Measurements from ENCODE around the gene CKS1B. TPM values are rescaled to one million over a fixed set of nuclear protein-coding genes. Genes with fewer than 3 reads are reported as not detected.

The CKS1B gene
- total and polyA plus RNA-seq, 9 of the 15 experiments (the other 6 are each of a cell fraction or from before 2014, with no cell fraction given): 215 to 1,103 (median 460) TPM

GRCh38 chr1:155000726-155001424, 26.4 kb downstream of the CKS1B start (continued):
- TF ChIP-seq MTA3 (IDR thresholded peaks at IDR 0.05; ENCODE audit: borderline replicate concordance): peak; percentile 92
- TF ChIP-seq MLLT1 (IDR thresholded peaks at IDR 0.05): peak in 1 of 2 experiments; percentile 52; a peak in 1 of 4 replicates
- TF ChIP-seq ZNF316 (IDR thresholded peaks at IDR 0.05): peak; percentile 78
- TF ChIP-seq ATF3 (IDR thresholded peaks at IDR 0.05): peak; percentile 95
- peak; percentile 81; the same call in 1 of the 2 replicates for TF ChIP-seq ATF3 (CRISPR knock-in tag; conservative IDR thresholded peaks at IDR 0.05)
- TF ChIP-seq MBD2 (IDR thresholded peaks at IDR 0.05; ENCODE audit: borderline replicate concordance, low read depth): peak; percentile 82; the same call in 1 of the 2 replicates
- TF ChIP-seq NFIC (IDR thresholded peaks at IDR 0.05): peak; percentile 60; the same call in 1 of the 2 replicates
- TF ChIP-seq GATAD2A (IDR thresholded peaks at IDR 0.05): peak; percentile 77
- TF ChIP-seq FUS (optimal IDR thresholded peaks at IDR 0.05; ENCODE audit: low read depth, low read length): no peak
- peak; percentile 54; the same call in 1 of the 2 replicates for TF ChIP-seq MEF2D (tag; conservative IDR thresholded peaks at IDR 0.05; ENCODE audit: low read depth)
- TF ChIP-seq THRA (IDR thresholded peaks at IDR 0.05): peak; percentile 97
- peak; percentile 73 for TF ChIP-seq HNRNPL (IDR thresholded peaks at IDR 0.05; ENCODE audit: low read depth, low read length)
- TF ChIP-seq ZBTB33 (CRISPR knock-in tag; IDR thresholded peaks at IDR 0.05): peak; percentile 59; the same call in 1 of the 2 replicates
- TF ChIP-seq L3MBTL2 (IDR thresholded peaks at IDR 0.05): peak; percentile 92
- TF ChIP-seq ILK (tag; IDR thresholded peaks at IDR 0.05; ENCODE audit: borderline replicate concordance, low read depth): no peak
- peak; percentile 95 for TF ChIP-seq ZBTB7A (IDR thresholded peaks at IDR 0.05; ENCODE audit: borderline replicate concordance, control insufficient read depth, low read depth, low read length)
- TF ChIP-seq MTA2 (IDR thresholded peaks at IDR 0.05; ENCODE audit: low read depth): peak; percentile 46
- TF ChIP-seq GTF2B (IDR thresholded peaks at IDR 0.05; ENCODE audit: extremely low read depth, insufficient read length): no peak
- peak; percentile 89 for TF ChIP-seq NFE2 (IDR thresholded peaks at IDR 0.05; ENCODE audit: low read depth)
- TF ChIP-seq ZNF133 (CRISPR knock-in tag; IDR thresholded peaks at IDR 0.05): no peak
- TF ChIP-seq BHLHE40 (IDR thresholded peaks at IDR 0.05; ENCODE audit: low read length): peak; percentile 39
- 0 out of 2 replicates have a peak, but pooled peaks have one; percentile 21 for TF ChIP-seq ZNF224 (CRISPR knock-in tag; IDR thresholded peaks at IDR 0.05)
